ENCODE data around the gene LRRC45.

LRRC45 gene

DNA sequence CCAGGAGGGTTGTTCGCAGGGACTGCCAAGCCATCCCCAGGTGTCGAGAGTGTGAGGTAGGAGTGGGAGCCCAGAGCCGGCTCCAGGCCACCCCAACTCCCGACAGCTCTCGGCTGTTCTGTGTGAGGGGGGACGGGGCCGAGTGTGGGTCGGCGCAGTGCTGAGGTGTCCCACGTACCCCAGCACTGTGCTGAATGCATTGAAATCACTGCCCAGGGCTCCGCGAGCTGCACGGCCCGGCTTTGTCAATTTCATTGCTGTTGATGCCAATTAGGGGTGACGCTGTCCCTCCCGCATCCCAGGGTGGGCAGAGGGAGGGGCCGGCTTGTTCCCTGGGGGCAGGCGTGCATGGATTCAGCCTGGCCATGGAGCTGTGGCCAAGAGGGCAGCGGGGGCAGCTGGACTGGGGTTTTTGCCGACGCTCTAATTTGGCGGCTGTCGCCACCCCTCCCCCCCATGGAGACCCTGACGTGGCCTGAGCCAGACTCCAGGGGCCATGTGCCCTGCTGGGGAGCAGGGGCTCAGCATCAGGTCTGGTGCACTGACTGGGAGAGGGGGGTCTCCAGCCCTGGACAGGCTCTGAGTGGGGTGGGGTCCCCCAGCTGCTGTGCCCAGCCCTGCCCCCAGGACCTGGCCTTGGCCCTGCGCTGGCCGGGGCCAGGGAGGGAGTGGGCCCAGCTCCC is 14.7 kb upstream of the LRRC45 start:
- DNase-seq (ENCODE audit: low read depth), result no peak

- DNase-seq (ENCODE audit: low read depth), result no peak
Observed at GRCh38 chr17:82008941-82009405, 14.1 kb upstream of the LRRC45 start.

GRCh38 chr17:82009413-82009812 is 13.7 kb upstream of the LRRC45 start:
- DNase-seq (ENCODE audit: low read depth), result no peak

GRCh38 chr17:82010575-82011525 is 12.3 kb upstream of the LRRC45 start:
- DNase-seq (ENCODE audit: low read depth), result no peak

- no peak for DNase-seq (ENCODE audit: low read depth)
Observed at GRCh38 chr17:82011617-82012187, 11.4 kb upstream of the LRRC45 start.

DNA sequence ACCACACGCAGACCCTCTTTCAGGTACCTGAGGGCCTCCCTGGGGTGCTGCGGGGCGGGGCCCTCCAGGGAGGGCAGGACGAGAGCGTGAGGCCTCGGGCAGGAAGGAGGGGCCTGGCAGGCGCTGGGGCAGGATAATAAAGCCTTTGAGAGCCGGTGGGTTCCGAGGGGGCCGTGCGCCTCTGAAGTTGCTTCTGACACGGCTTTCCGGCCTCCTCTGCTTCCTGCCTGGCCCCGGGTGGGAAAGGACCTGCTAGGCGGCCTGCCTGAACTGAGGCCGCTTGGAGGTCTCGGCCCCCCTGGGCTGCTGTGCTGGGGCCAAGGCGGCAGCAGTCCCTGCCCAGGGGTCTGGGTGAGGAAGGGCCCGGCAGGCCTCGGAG is 10.9 kb upstream of the LRRC45 start:
- DNase-seq (ENCODE audit: low read depth), result no peak

GRCh38 chr17:82012640-82013295 is 10.3 kb upstream of the LRRC45 start:
- DNase-seq (ENCODE audit: low read depth), result no peak

GRCh38 chr17:82013341-82013740 is 9.8 kb upstream of the LRRC45 start:
- no peak for DNase-seq (ENCODE audit: low read depth)

DNA sequence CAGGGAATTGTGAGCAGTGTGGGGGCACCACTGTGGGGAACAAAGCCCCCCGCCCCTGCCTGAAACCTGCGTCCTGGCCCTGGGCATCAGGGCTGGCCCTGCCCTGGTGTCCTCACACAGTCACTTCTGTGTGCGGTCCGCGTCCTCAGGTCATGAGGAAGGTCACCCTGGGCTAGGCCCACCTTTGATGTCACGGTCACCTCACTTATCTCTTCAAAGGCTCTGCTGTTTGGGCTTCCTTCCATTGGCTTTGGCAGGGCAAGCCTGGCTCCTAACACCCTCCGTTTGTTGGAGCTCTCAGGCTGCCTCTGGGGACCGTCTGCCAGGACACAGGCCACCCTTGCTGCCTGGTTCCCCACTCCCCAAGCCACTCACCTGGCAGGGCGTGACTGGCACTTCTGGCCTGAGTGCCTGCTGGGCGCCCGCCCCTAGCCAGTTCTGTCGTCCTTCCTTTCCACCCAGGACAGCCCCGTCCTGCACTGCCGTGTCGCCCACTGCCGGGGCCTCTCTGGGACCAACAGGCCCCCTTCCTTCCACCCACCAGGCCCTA is 9.3 kb upstream of the LRRC45 start:
- no peak for DNase-seq (ENCODE audit: low read depth)

- DNase-seq (ENCODE audit: low read depth), result no peak
Observed at GRCh38 chr17:82014432-82014831, 8.7 kb upstream of the LRRC45 start.

DNA sequence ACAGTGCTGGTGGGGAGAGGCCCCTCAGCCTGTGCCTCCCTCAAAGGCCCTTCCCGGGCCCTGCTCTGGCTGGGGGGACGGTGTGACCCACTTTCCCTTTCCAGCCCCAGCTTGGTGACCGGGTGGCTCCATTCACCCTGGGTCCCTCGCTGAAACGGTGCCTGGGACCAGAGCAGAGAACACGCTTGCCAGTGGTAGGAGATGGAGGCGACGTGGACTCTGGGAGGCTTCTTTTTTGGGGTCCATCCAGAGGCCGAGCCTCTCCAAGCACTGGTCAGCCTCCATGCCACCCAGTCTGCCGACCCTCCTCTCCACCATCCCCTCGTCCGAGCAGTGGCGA is 8.2 kb upstream of the LRRC45 start:
- DNase-seq (ENCODE audit: low read depth), result no peak

GRCh38 chr17:82015311-82015971 is 7.7 kb upstream of the LRRC45 start:
- DNase-seq (ENCODE audit: low read depth), result no peak

DNA sequence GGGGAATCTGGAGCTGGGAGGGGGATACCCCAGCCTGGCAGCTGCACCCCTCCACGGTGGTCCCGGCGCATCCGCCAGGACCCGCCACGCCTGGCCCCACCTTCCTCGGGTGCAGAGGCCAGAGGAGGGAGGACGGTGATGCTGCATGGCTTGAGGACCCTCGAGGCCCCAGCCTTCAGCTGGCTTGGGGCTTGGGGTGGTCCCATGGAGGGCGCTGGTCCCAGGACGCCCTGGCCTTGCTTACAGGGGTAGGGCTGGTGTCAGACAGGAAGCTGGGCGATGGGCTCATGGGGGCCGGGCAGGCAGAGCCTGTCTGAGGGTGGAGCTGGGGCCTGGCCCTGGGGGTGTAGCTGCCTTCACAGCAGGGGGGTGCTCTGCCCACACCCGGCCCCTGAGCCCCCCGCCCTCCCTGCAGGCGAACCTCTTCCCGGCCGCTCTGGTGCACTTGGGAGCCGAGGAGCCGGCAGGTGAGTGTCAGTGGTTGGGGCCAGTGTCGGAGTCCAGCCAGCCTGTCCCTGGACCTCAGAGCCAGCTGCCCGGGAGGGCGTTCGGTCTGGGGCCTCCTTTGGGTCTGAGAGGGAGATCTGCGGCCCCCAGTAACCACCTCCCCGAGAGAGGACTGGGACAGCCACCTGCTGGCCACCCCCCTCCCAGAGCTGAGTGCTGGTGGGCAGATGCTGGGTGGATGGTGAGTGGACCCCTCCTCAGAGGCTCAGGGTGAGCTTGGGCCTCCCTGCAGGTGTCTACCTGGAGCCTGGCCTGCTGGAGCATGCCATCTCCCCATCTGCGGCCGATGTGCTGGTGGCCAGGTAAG is 6.8 kb upstream of the LRRC45 start:
- DNase-seq (ENCODE audit: low read depth), result no peak

GRCh38 chr17:82016875-82017459 is 6.1 kb upstream of the LRRC45 start:
- no peak for DNase-seq (ENCODE audit: low read depth)

DNA sequence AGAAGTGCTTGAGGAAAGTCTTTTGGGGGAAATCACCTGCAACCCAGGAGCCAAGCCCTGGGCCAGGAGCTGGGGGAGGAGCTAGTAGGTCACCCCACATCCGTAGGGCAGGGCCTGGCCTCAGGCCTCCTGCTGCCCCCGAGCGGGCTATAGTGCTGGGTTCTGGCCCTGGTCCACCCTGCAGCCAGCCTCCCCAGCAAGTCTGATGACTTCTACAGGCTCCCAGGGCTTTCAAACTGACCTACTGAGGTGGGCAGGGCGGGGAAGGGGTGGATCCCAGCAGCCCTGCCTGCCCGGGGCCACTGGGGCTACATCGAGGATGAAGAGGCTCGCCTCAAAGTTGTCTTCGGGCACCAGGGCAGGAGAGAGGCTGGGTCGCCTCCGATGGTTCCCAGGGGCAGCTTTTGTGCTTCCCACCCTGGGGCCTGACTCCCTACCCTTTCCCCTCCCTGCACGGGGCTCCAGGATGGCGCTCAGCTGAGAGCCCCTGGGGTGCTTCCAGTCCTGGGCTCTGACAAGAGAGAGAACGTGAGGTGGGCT is 5.4 kb upstream of the LRRC45 start:
- DNase-seq (ENCODE audit: low read depth), result no peak

GRCh38 chr17:82018152-82018988 is 4.7 kb upstream of the LRRC45 start:
- no peak for DNase-seq (ENCODE audit: low read depth)

DNA sequence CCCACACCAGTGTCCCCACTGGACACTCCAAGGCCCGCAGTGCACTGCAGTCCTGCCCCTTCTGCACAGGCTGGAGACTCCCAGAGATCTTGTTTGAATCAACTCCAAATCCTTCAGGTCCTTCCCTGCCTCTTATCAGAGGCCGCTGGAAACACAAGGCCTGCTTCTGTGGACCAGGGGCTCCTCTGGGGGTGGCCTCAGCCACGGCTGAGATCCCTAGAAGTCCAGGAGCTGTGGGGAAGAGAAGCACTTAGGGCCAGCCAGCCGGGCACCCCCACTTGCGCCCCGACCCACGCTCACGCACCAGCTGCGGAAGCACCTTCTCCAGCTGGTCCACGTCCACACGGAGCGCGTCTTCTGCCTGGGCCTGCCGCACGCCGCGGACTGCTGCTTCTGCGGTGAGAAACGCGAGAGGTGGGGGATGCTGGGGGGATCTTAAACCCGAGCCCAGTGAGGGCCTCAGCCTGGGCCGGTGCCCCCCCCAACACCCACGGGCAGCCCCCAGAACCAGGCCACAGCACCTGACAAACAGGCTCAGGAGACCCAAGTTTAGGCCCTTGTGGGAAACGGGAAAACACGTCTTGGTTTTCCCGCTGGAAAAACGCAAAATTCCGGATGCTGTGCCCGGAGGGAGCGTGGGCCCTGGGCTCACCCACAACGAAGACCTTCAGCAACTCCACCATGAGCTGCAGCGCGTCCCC is 4.0 kb upstream of the LRRC45 start:
- DNase-seq (ENCODE audit: low read depth), result no peak

Measured in CMK (cell line).